ENCODE measurements around the gene KLHL29. TPM values are rescaled to one million over a fixed set of nuclear protein-coding genes. Genes with fewer than 3 reads are reported as not detected.

KLHL29 gene
- total RNA-seq, 2 experiments from 2014 or later: 2.9 to 3.5 TPM

DNA sequence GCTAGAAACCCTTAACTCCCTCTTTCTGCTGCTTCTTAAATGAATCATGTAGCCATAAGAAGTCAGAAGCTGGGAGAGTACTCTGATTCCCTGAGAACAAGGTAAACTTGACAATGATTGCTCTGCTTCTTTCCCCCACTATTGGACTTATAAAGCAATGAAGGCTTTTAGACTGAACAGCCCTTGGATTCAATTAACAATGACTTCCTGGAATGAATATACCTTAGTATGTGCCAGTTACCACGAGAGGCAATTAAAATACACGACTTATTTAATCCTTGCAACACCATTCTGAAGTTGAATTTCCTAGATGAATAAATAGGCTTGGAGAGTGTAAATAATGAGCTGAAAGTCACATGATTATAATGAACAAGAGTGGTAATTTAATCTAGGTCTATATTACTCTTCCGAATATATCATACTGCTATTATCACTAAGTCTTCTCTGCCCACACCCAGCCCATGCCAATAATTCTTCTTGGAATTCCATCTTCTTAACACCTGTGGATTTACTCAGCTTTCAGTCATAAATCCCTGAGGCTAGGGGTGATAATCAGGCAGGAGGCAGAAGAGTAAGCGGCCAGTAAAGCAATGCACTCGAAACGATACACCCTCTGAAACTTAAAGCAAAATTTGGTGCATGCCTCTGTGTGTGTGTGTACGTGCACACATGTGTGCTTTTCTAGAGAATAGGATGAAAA is 371.8 kb downstream of the KLHL29 start:
- peaks cover 32% of the 10 kb centered on the region for H3K36me3 Mint-ChIP-seq (ENCODE audit: low read depth)
- POLR2A ChIA-PET: no interaction called here
- CTCF ChIA-PET: interaction anchor here (0.6 to 1.2 kb wide), 3 partner anchors 13 to 30 kb away, joined by 3 to 5 read pairs (median 3); no protein-coding TSS in a partner anchor
- DNase-seq: no peak
- no peak overlapping the region for H3K4me3 Mint-ChIP-seq
- H3K27ac Mint-ChIP-seq: no peak overlapping the region
- H3K27me3 Mint-ChIP-seq: no peaks in the 10 kb centered on the region
- H3K4me1 Mint-ChIP-seq: peaks cover 7% of the 10 kb centered on the region
- no peaks in the 10 kb centered on the region for H3K9me3 Mint-ChIP-seq

DNA sequence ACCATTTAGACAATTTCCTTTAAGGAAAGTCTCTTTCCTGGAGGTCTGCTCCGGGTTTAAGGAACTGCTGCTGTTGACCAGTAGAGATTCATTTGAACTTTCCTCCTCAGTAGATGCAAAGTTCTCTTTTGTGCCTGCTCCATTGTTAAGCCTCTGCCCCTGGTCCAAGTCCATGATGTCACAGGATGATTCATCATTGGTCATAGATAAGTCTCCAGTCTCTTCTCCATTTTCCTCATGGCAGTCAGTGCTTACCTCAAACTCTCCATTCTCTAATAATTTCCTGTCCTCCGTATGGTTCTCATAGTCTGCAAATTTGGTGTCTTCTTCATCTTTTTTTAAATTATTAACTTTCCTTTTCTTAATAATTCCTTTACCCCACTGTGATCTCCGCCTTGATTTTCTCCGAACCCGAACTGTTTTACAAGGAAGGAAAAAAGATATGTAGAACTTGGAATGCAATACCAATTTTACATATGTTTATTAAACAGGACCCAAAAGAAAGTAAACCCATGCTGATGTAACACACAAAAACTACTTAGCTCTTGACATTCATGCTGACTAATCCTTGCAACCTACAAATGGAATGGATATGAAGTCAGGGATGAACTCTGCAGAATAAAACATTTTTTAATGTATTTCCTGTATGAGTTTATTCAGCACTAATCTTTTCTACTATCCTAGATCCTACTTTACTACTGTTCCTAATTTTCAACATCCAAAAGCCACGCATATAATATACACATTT is 372.9 kb downstream of the KLHL29 start:
- H3K36me3 Mint-ChIP-seq (ENCODE audit: low read depth): peaks cover 35% of the 10 kb centered on the region
- H3K27ac Mint-ChIP-seq: no peak overlapping the region
- no peak overlapping the region for H3K4me3 Mint-ChIP-seq
- H3K27me3 Mint-ChIP-seq: no peaks in the 10 kb centered on the region
- no peaks in the 10 kb centered on the region for H3K9me3 Mint-ChIP-seq
- DNase-seq: no peak
- POLR2A ChIA-PET: no interaction called here
- CTCF ChIA-PET: interaction anchor here (0.8 kb wide), 1 partner anchor 12 kb away, joined by 3 read pairs; no protein-coding TSS in a partner anchor
- peaks cover 12% of the 10 kb centered on the region for H3K4me1 Mint-ChIP-seq
